Neural progenitor cell (in vitro differentiated cells): ENCODE data around the gene GIPC2.

Experiments used
- CTCF ChIP-seq: fragments of 200-600 bp; sonication (generic); IDR thresholded peaks from 2 replicates; pipeline ENCODE4 v1.5.1; 2017; ENCODE audit warnings: antibody characterized with exemption, mild to moderate bottlenecking
- EZH2 ChIP-seq: fragments of 200-600 bp; sonication (generic); IDR thresholded peaks from 2 replicates; pipeline ENCODE4 v1.6.1; 2017; ENCODE audit warnings: antibody characterized with exemption, mild to moderate bottlenecking, moderate library complexity
- EZH2phosphoT487 ChIP-seq: fragments of 200-600 bp; sonication (generic); IDR thresholded peaks from 2 replicates; pipeline ENCODE4 v1.6.1; 2017; ENCODE audit warnings: antibody characterized with exemption

GRCh38 chr1:78178816-78179215 lies 133.1 kb downstream of the GIPC2 start:
- TF ChIP-seq CTCF (no peak), EZH2 (no peak), EZH2phosphoT487 (no peak)
